B cell (primary cell): ENCODE data around the gene FCRL3. TPM values are rescaled to one million over a fixed set of nuclear protein-coding genes. Genes with fewer than 3 reads are reported as not detected.

ENCODE experiments used
- ATAC-seq: fragments of 200-7000 bp; cut with Tn5 transposase; one replicate; pipeline ENCODE4 v1.10.0; 2021; ENCODE audit warnings: low read depth, mild to moderate bottlenecking, moderate number of reproducible peaks, moderate library complexity
- CTCF ChIA-PET: fragments of 350-600 bp; sonication (Branson Sonifier 250); formaldehyde crosslinking; loops from one replicate; lab custom pipeline; 2021; ENCODE audit warnings: antibody characterized with exemption, inconsistent platforms; lab: Charles Lee
- POLR2A ChIA-PET: fragments of 350-600 bp; sonication (Branson Sonifier 250); formaldehyde crosslinking; loops from one replicate; lab custom pipeline; 2021; ENCODE audit warnings: antibody characterized with exemption; lab: Charles Lee
- DNase-seq: peaks from one replicate; pipeline ENCODE4 v3.0.0; 2013
- H2AFZ ChIP-seq: 2 replicates; pipeline ENCODE4 v1.6.1; 2012; ENCODE audit warnings: mild to moderate bottlenecking, low read depth, low read length; ENCODE audit not compliant: insufficient read depth, poor library complexity, severe bottlenecking
- H3K27ac ChIP-seq, 2 donors: 1 replicate in 1 of 2; 2 replicates in 1 of 2; pipeline ENCODE4 v1.5.1; 2012 to 2013; ENCODE audit warnings: low read length in 2 of 2, mild to moderate bottlenecking in 2 of 2, moderate library complexity in 1 of 2
- H3K27me3 ChIP-seq, 4 experiments: fragments of 200-600 bp in 1 of 4; sonication (generic) in 1 of 4; replicated peaks in 1 of 4; 1 replicate in 2 of 4; 2 replicates in 2 of 4; pipeline versions ENCODE4 v1.6.1 to v1.7.0; 2013 to 2016; ENCODE audit warnings: low read length in 3 of 4, mild to moderate bottlenecking in 2 of 4, mixed read lengths in 1 of 4, moderate library complexity in 1 of 4; ENCODE audit not compliant: insufficient read depth in 4 of 4, control insufficient read depth in 3 of 4; ENCODE audit errors: control extremely low read depth in 1 of 4
- H3K36me3 ChIP-seq, 2 experiments: replicated peaks in 1 of 2; 1 replicate in 1 of 2; 2 replicates in 1 of 2; pipeline versions ENCODE4 v1.6.1 to v1.7.1; 2013; ENCODE audit warnings: low read length in 1 of 2; ENCODE audit not compliant: insufficient read depth in 2 of 2, control insufficient read depth in 1 of 2; ENCODE audit errors: control extremely low read depth in 1 of 2, extremely low read depth in 1 of 2
- H3K4me1 ChIP-seq, 2 donors: fragments of 200-600 bp in 1 of 2; sonication (generic) in 1 of 2; 1 replicate in 1 of 2; 2 replicates in 1 of 2; pipeline versions ENCODE4 v1.5.1 to v1.6.1; 2013 to 2017; ENCODE audit warnings: low read length in 2 of 2; ENCODE audit not compliant: control insufficient read depth in 2 of 2, insufficient read depth in 2 of 2
- H3K4me2 ChIP-seq: replicated peaks from 2 replicates; pipeline ENCODE3; 2012; ENCODE audit warnings: mild to moderate bottlenecking, low read depth, low read length; ENCODE audit not compliant: poor library complexity, severe bottlenecking
- H3K4me3 ChIP-seq, 5 experiments: fragments of 200-600 bp in 1 of 5; sonication (generic) in 1 of 5; 1 replicate in 3 of 5; 2 replicates in 2 of 5; pipeline versions ENCODE4 v1.5.1 to v1.7.0; 2011 to 2016; ENCODE audit warnings: low read length in 4 of 5, mild to moderate bottlenecking in 4 of 5, low read depth in 2 of 5, control low read depth in 1 of 5, moderate library complexity in 1 of 5; ENCODE audit not compliant: insufficient read depth in 1 of 5; ENCODE audit errors: control extremely low read depth in 1 of 5, extremely low read depth in 1 of 5
- H3K79me2 ChIP-seq: fragments of 200-600 bp; sonication (generic); one replicate; pipeline ENCODE4 v1.6.0; 2016; ENCODE audit warnings: low read length; ENCODE audit not compliant: control insufficient read depth, insufficient read depth
- H3K9ac ChIP-seq: fragments of 200-600 bp; sonication (generic); 2 replicates; pipeline ENCODE4 v1.6.1; 2017; ENCODE audit warnings: mild to moderate bottlenecking, low read length, moderate library complexity
- H3K9me3 ChIP-seq, 3 donors: one replicate each; pipeline versions ENCODE4 v1.6.1 to v1.7.1; 2013; ENCODE audit warnings: low read length in 2 of 3; ENCODE audit not compliant: control insufficient read depth in 2 of 3, insufficient read depth in 1 of 3; ENCODE audit errors: control extremely low read depth in 1 of 3
- H4K20me1 ChIP-seq: 2 replicates; pipeline ENCODE4 v1.6.0; 2012; ENCODE audit warnings: mild to moderate bottlenecking, low read length; ENCODE audit not compliant: insufficient read depth, control insufficient read depth, poor library complexity, severe bottlenecking
- H3K27ac Mint-ChIP-seq: one replicate; pipeline ENCODE4 v1.8.0; 2021; ENCODE audit warnings: mixed read lengths
- H3K27me3 Mint-ChIP-seq: one replicate; pipeline ENCODE4 v1.8.0; 2021; ENCODE audit warnings: mixed read lengths
- H3K4me1 Mint-ChIP-seq: one replicate; pipeline ENCODE4 v1.8.0; 2021; ENCODE audit warnings: mixed read lengths
- H3K4me3 Mint-ChIP-seq: one replicate; pipeline ENCODE4 v1.8.0; 2021; ENCODE audit warnings: mixed read lengths
- H3K9me3 Mint-ChIP-seq: one replicate; pipeline ENCODE4 v1.8.0; 2022; ENCODE audit warnings: mixed read lengths; ENCODE audit not compliant: insufficient read depth
- CTCF ChIP-seq: fragments of 200-600 bp; IDR thresholded peaks from one replicate; pipeline ENCODE4 v1.8.0; 2022; ENCODE audit warnings: antibody characterized with exemption, mild to moderate bottlenecking
- EZH2 ChIP-seq: IDR thresholded peaks from 2 replicates; pipeline ENCODE4 v1.6.1; 2012; ENCODE audit warnings: borderline replicate concordance, low read depth, mild to moderate bottlenecking, moderate library complexity, low read length; ENCODE audit not compliant: insufficient read depth, poor library complexity, severe bottlenecking
- WGBS: methylation state at CpG from one replicate; pipeline ENCODE4 v1.1.5; 2013; ENCODE audit warnings: missing lambda C conversion rate; ENCODE audit not compliant: insufficient coverage; 5-methylcytosine and 5-hydroxymethylcytosine counted together
- intact Hi-C: fragments of 100-400 bp; cut with micrococcal nuclease; formaldehyde crosslinking; loops from one replicate; pipeline ENCODE4 v1.10.0; 2022
- polyA plus RNA-seq: library from polyadenylated mRNA; depleted of rRNA; stranded (reverse); fragments of >200 nt; gene quantifications from 2 replicates; pipeline ENCODE4 v1.2.3, GENCODE V29; 2012
- total RNA-seq, 2 donors: library from RNA; stranded (reverse); fragments of 120-200 nt in 1 of 2; gene quantifications; 1 replicate in 1 of 2; 2 replicates in 1 of 2; pipeline versions ENCODE4 v1.2.3 to v1.2.4, GENCODE V29; 2013 to 2022

Gene FCRL3
- total and polyA plus RNA-seq, 2 donors (not counting 1 experiment from before 2014, with no cell fraction given) = 115 to 220 TPM

- Histone ChIP-seq H3K79me2 (no peaks in the 10 kb centered on the region), H3K9me3 (peaks cover 4 to 34% (median 15%) of the 10 kb centered on the region in 3 donors), H3K36me3 (peaks cover 4 to 28% of the 10 kb centered on the region in 2 experiments), H3K4me3 (no peak overlapping the region), H4K20me1 (no peaks in the 10 kb centered on the region), H3K4me1 (no peaks in the 10 kb centered on the region), H3K27ac (no peak overlapping the region), H3K9ac (no peak overlapping the region), H3K4me2 (no peak overlapping the region), H2AFZ (no peak overlapping the region), H3K27me3 (no peaks in the 10 kb centered on the region)
- ATAC-seq (no peak), DNase-seq (no peak)
- no peak overlapping the region for H3K4me3 Mint-ChIP-seq
- CTCF ChIA-PET = interaction anchor here (0.9 kb wide), 1 partner anchor 18 kb away, joined by 4 read pairs; no protein-coding TSS in a partner anchor
- no CpG with 5 or more reads among the region's 1 CpG for WGBS
- POLR2A ChIA-PET = no interaction called here
- no peaks in the 10 kb centered on the region for H3K4me1 Mint-ChIP-seq
- H3K9me3 Mint-ChIP-seq = peaks cover 15% of the 10 kb centered on the region
- no peak overlapping the region for H3K27ac Mint-ChIP-seq
- intact Hi-C loops = no loop called here
- H3K27me3 Mint-ChIP-seq = no peaks in the 10 kb centered on the region
- no peak for TF ChIP-seq CTCF
- no peak for TF ChIP-seq EZH2
These were observed 27.6 kb downstream of the FCRL3 start for GRCh38 chr1:157673008-157673407.

GRCh38 chr1:157671895-157672294 is 28.7 kb downstream of the FCRL3 start:
- no peaks in the 10 kb centered on the region for H3K27me3 Mint-ChIP-seq
- ChIA-PET CTCF (no interaction called here), POLR2A (no interaction called here)
- Histone ChIP-seq H3K27me3 (no peaks in the 10 kb centered on the region), H3K4me2 (no peak overlapping the region), H4K20me1 (no peaks in the 10 kb centered on the region), H3K9ac (no peak overlapping the region), H3K36me3 (peaks cover 3 to 18% of the 10 kb centered on the region in 2 experiments), H3K4me3 (no peak overlapping the region), H3K9me3 (peaks cover 4 to 34% (median 20%) of the 10 kb centered on the region in 3 donors), H3K79me2 (no peaks in the 10 kb centered on the region), H3K27ac (no peak overlapping the region), H3K4me1 (no peaks in the 10 kb centered on the region), H2AFZ (no peak overlapping the region)
- ATAC-seq (no peak), DNase-seq (no peak)
- no peak overlapping the region for H3K4me3 Mint-ChIP-seq
- H3K9me3 Mint-ChIP-seq = peaks cover 20% of the 10 kb centered on the region
- H3K27ac Mint-ChIP-seq = no peak overlapping the region
- H3K4me1 Mint-ChIP-seq = no peaks in the 10 kb centered on the region
- TF ChIP-seq CTCF = no peak
- no peak for TF ChIP-seq EZH2
- intact Hi-C loops = no loop called here
